Upper lobe of right lung (tissue), 1 donor: ENCODE measurements around the gene HSD17B1. TPM values are rescaled to one million over a fixed set of nuclear protein-coding genes. Genes with fewer than 3 reads are reported as not detected.
"Not testable (repeated sequence)": the region's sequence is repeated elsewhere in the genome, so short reads cannot be mapped to it uniquely, and the experiment has no call there.

Source experiments
- ATAC-seq: fragments of 200-7000 bp; cut with Tn5 transposase; one replicate; pipeline ENCODE4 v1.9.1; 2020; ENCODE audit warnings: mild to moderate bottlenecking, moderate library complexity
- DNase-seq: peaks from one replicate; pipeline ENCODE4 v3.0.0-alpha.2; 2020
- H3K27ac ChIP-seq: fragments of 200-600 bp; one replicate; pipeline ENCODE4 v1.8.0; 2022
- H3K27me3 ChIP-seq: fragments of 200-600 bp; one replicate; pipeline ENCODE4 v1.8.0; 2022; ENCODE audit warnings: mild to moderate bottlenecking
- H3K36me3 ChIP-seq: fragments of 200-600 bp; one replicate; pipeline ENCODE4 v1.8.0; 2022
- H3K4me1 ChIP-seq: fragments of 200-600 bp; one replicate; pipeline ENCODE4 v1.8.0; 2022
- H3K4me3 ChIP-seq: fragments of 200-600 bp; one replicate; pipeline ENCODE4 v1.8.0; 2022; ENCODE audit warnings: mild to moderate bottlenecking
- H3K9me3 ChIP-seq: fragments of 200-600 bp; one replicate; pipeline ENCODE4 v1.8.0; 2022
- intact Hi-C: fragments of 100-400 bp; cut with DNase I; formaldehyde crosslinking; loops from one replicate; pipeline ENCODE4 v1.11.0; 2022
- total RNA-seq: library from RNA; stranded (reverse); fragmentation: NEBNext Ultra II Directional; extraction: Animal tissue kit (Norgen Biotek cat#: 25700); gene quantifications from one replicate; pipeline ENCODE4 v1.2.1, GENCODE V29; 2021
- TF ChIP-seq, protein P1 (sequence below): fragments of 200-600 bp; IDR thresholded peaks from one replicate; pipeline ENCODE4 v1.8.0; 2022; ENCODE audit warnings: antibody characterized with exemption
- donor health status: DM: no; HTN: yes; CAD: no; lungs with severe emphysema.

Gene HSD17B1
- total RNA-seq, 1 donor from 2014 or later = 1.4 TPM

- intact Hi-C loops = no loop called here
- no peak for DNase-seq
- H3K4me1 ChIP-seq = peaks cover 14% of the 10 kb centered on the region
- ATAC-seq = no peak
- H3K27me3 ChIP-seq = no peaks in the 10 kb centered on the region
- H3K4me3 ChIP-seq = no peak overlapping the region
- H3K36me3 ChIP-seq = peaks cover 44% of the 10 kb centered on the region
- TF ChIP-seq, protein P1, sequence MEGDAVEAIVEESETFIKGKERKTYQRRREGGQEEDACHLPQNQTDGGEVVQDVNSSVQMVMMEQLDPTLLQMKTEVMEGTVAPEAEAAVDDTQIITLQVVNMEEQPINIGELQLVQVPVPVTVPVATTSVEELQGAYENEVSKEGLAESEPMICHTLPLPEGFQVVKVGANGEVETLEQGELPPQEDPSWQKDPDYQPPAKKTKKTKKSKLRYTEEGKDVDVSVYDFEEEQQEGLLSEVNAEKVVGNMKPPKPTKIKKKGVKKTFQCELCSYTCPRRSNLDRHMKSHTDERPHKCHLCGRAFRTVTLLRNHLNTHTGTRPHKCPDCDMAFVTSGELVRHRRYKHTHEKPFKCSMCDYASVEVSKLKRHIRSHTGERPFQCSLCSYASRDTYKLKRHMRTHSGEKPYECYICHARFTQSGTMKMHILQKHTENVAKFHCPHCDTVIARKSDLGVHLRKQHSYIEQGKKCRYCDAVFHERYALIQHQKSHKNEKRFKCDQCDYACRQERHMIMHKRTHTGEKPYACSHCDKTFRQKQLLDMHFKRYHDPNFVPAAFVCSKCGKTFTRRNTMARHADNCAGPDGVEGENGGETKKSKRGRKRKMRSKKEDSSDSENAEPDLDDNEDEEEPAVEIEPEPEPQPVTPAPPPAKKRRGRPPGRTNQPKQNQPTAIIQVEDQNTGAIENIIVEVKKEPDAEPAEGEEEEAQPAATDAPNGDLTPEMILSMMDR = no peak
- no peak overlapping the region for H3K27ac ChIP-seq
- no peaks in the 10 kb centered on the region for H3K9me3 ChIP-seq
Observed at GRCh38 chr17:42537826-42538451, 14.8 kb upstream of the HSD17B1 start.

GRCh38 chr17:42538482-42538881 is 14.2 kb upstream of the HSD17B1 start:
- TF ChIP-seq, protein P1 = no peak
- Histone ChIP-seq H3K9me3 (no peaks in the 10 kb centered on the region), H3K4me1 (peaks cover 14% of the 10 kb centered on the region), H3K4me3 (no peak overlapping the region), H3K27ac (no peak overlapping the region), H3K36me3 (peaks cover 48% of the 10 kb centered on the region), H3K27me3 (no peaks in the 10 kb centered on the region)
- DNase-seq (no peak), ATAC-seq (no peak)
- intact Hi-C loops = no loop called here

- Histone ChIP-seq H3K4me1 (peaks cover 10% of the 10 kb centered on the region), H3K36me3 (peaks cover 48% of the 10 kb centered on the region)
- H3K27ac ChIP-seq, H3K9me3 ChIP-seq, H3K27me3 ChIP-seq, intact Hi-C loops, DNase-seq, H3K4me3 ChIP-seq, ATAC-seq: not testable (repeated sequence)
Observed at GRCh38 chr17:42540558-42540957, 12.2 kb upstream of the HSD17B1 start.

- no peaks in the 10 kb centered on the region for H3K27me3 ChIP-seq
- H3K36me3 ChIP-seq = peaks cover 48% of the 10 kb centered on the region
- peaks cover 8% of the 10 kb centered on the region for H3K4me1 ChIP-seq
- TF ChIP-seq, protein P1 = no peak
- no peak overlapping the region for H3K27ac ChIP-seq
- ATAC-seq (no peak), DNase-seq (no peak)
- no peaks in the 10 kb centered on the region for H3K9me3 ChIP-seq
- intact Hi-C loops = no loop called here
- no peak overlapping the region for H3K4me3 ChIP-seq
Observed at GRCh38 chr17:42541041-42541833, 11.5 kb upstream of the HSD17B1 start.

DNA sequence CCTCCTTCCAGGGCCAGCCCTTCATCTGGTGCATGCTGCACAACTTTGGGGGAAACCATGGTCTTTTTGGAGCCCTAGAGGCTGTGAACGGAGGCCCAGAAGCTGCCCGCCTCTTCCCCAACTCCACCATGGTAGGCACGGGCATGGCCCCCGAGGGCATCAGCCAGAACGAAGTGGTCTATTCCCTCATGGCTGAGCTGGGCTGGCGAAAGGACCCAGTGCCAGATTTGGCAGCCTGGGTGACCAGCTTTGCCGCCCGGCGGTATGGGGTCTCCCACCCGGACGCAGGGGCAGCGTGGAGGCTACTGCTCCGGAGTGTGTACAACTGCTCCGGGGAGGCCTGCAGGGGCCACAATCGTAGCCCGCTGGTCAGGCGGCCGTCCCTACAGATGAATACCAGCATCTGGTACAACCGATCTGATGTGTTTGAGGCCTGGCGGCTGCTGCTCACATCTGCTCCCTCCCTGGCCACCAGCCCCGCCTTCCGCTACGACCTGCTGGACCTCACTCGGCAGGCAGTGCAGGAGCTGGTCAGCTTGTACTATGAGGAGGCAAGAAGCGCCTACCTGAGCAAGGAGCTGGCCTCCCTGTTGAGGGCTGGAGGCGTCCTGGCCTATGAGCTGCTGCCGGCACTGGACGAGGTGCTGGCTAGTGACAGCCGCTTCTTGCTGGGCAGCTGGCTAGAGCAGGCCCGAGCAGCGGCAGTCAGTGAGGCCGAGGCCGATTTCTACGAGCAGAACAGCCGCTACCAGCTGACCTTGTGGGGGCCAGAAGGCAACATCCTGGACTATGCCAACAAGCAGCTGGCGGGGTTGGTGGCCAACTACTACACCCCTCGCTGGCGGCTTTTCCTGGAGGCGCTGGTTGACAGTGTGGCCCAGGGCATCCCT is 9.3 kb upstream of the HSD17B1 start:
- TF ChIP-seq, protein P1 = no peak
- Histone ChIP-seq H3K36me3 (peaks cover 45% of the 10 kb centered on the region), H3K9me3 (no peaks in the 10 kb centered on the region), H3K4me3 (no peak overlapping the region), H3K4me1 (no peaks in the 10 kb centered on the region), H3K27me3 (no peaks in the 10 kb centered on the region), H3K27ac (no peak overlapping the region)
- DNase-seq (peak; percentile 64), ATAC-seq (no peak)
- intact Hi-C loops = no loop called here
